Adipose tissue (tissue), 3 donors: ENCODE results near the gene MRPS18B. TPM values are rescaled to one million over a fixed set of nuclear protein-coding genes. Genes with fewer than 3 reads are reported as not detected.
"Not testable (repeated sequence)": the region's sequence is repeated elsewhere in the genome, so short reads cannot be mapped to it uniquely, and the experiment has no call there.

Experiments
- H3K27ac ChIP-seq: one replicate; pipeline ENCODE4 v1.5.1; 2013; ENCODE audit warnings: low read depth, low read length
- WGBS, 3 donors: extraction: QIAGEN DNeasy Blood & Tissue Kit; methylation state at CpG; one replicate each; pipeline ENCODE4 v1.1.7; 2013; 5-methylcytosine and 5-hydroxymethylcytosine counted together
- polyA plus RNA-seq, 3 donors: library from polyadenylated mRNA; stranded (reverse); fragments of 200-250 nt; gene quantifications; one replicate each; pipeline ENCODE4 v1.2.3, GENCODE V29; 2013
- donor health status: healthy with polysubstance abuse.
- donor health status: Bipolar disorder and iron deficiency.
- donor health status: healthy.

The MRPS18B gene
- polyA plus RNA-seq, 3 donors, result 69.1 to 88.1 (median 77.1) TPM

- whole genome bisulfite sequencing, 3 donors, result 88 to 93% (median 92%) methylated on average over 28 to 34 of the region's 34 CpGs
- H3K27ac ChIP-seq, result no peak overlapping the region
Measured at GRCh38 chr6:30664994-30665767, 47.5 kb downstream of the MRPS18B start.

DNA sequence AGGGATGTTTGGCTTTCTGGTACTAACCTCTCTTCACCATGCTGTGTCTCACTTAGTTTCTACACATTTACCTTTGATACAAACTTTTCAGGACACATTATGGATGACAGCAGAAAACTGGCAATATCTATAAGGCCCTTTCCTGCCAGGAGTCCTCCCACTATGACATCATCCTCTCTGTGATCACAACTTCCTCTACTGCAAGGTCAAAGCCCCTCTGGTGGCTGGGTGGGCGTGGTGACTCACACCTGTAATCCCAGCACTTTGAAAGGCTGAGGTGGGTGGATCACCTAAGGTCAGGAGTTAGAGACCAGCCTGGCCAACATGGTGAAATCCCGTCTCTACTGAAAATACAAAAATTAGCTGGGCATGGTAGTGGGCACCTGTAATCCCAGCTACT, 48.7 kb downstream of the MRPS18B start:
- WGBS, 3 donors, result 69 to 77% (median 73%) methylated on average over 2 of the region's 2 CpGs

DNA sequence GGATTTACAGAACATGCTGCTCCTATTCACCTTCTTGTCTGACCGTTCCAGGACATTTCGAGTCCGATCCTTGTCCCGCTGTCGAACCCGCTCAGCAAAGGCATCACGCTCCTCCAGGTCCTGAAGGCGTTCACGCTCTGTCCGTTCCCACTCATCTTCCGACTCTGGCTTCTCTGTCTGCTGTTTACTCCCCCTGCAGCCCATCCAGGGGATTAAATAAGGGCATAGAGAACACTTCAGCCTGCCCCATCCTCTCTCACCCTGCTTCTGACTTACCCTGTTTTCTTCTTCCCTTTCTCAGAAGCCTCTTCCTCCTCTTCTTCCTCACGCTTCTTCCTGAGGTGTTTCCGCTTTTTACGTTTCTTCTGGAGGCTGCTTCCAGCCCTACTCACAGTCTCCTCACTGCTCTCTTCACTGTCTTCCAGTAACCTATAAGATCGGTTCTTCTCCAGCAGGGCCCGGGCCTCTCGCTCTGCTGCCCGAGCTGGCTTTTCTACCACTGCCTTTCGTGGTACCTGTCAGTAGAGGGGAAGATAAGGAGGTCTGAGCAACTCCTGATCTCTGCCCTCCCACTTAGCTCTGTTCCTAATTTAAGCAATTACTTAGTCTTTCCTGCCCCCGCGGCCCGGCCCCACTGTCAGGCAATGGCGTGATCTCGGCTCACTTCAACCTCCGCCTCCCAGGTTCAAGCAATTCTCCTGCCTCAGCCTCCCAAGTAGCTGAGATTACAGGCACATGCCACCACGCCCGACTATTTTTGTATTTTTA, 53.3 kb downstream of the MRPS18B start:
- no peak overlapping the region for H3K27ac ChIP-seq
- WGBS, 3 donors, result 84 to 87% (median 86%) methylated on average over 27 of the region's 27 CpGs

More for the DNA sequence above, 48.7 kb downstream of the MRPS18B start:
- H3K27ac ChIP-seq, result not testable (repeated sequence)

GRCh38 chr6:30672445-30673253, 55.0 kb downstream of the MRPS18B start, which contains the start of gene DHX16:
TSS of gene DHX16 (minus strand) at chr6:30673006. CDS start at chr6:30672841, 165 bp downstream.
- WGBS, 3 donors, result 0 to 1% (median 0%) methylated on average over 44 to 57 of the region's 57 CpGs
- H3K27ac ChIP-seq, result no peak within 1 kb of the TSS

Other genes with a start within 250 kb of the MRPS18B start
- 100 to 1,000 TPM; 197 to 466 (median 363) TPM for gene HLA-E, start 128.3 kb upstream of the MRPS18B start, polyA plus RNA-seq
- 10 to 100 TPM; 38.2 to 84.1 (median 47.2) TPM for gene GNL1, start 61.4 kb upstream of the MRPS18B start, polyA plus RNA-seq
- gene PRR3, start 60.5 kb upstream of the MRPS18B start, polyA plus RNA-seq, result 1 to 10 TPM; 4.0 to 6.2 (median 5.3) TPM
- 10 to 100 TPM; 18.3 to 46.5 (median 24.6) TPM for gene ABCF1, start 46.4 kb upstream of the MRPS18B start, polyA plus RNA-seq
- 10 to 100 TPM; 11.6 to 27.4 (median 18.1) TPM for gene PPP1R10, start 597 bp upstream of the MRPS18B start, polyA plus RNA-seq
- 1 to 10 TPM; 2.5 to 5.1 (median 4.9) TPM for gene ATAT1, start 9.0 kb downstream of the MRPS18B start, polyA plus RNA-seq
- gene C6orf136, start 29.3 kb downstream of the MRPS18B start, polyA plus RNA-seq, result 10 to 100 TPM in 2 of 3 donors, 1 to 10 TPM in 1; 8.8 to 13.2 (median 10.2) TPM
- 10 to 100 TPM; 16.8 to 22.3 (median 19.7) TPM for gene DHX16, start 55.2 kb downstream of the MRPS18B start, polyA plus RNA-seq
- gene PPP1R18, start 68.8 kb downstream of the MRPS18B start, polyA plus RNA-seq, result 100 to 1,000 TPM in 1 of 3 donors, 10 to 100 TPM in 1, 1 to 10 TPM in 1; 10.0 to 102 (median 75.8) TPM
- gene NRM, start 73.1 kb downstream of the MRPS18B start, polyA plus RNA-seq, result 1 to 10 TPM; 6.7 to 8.1 (median 7.5) TPM
- 10 to 100 TPM in 1 of 3 donors, 1 to 10 TPM in 2; 7.4 to 12.7 (median 7.8) TPM for gene MDC1, start 99.4 kb downstream of the MRPS18B start, polyA plus RNA-seq
- 100 to 1,000 TPM; 166 to 400 (median 269) TPM for gene TUBB, start 102.5 kb downstream of the MRPS18B start, polyA plus RNA-seq
- 100 to 1,000 TPM in 2 of 3 donors, 10 to 100 TPM in 1; 87.0 to 229 (median 221) TPM for gene FLOT1, start 124.8 kb downstream of the MRPS18B start, polyA plus RNA-seq
- gene IER3, start 126.7 kb downstream of the MRPS18B start, polyA plus RNA-seq, result 100 to 1,000 TPM in 1 of 3 donors, 10 to 100 TPM in 2; 41.6 to 402 (median 45.5) TPM